GM21619 (cell line): ENCODE measurements around the gene RBM19.
"Not testable (repeated sequence)": the region's sequence is repeated elsewhere in the genome, so short reads cannot be mapped to it uniquely, and the experiment has no call there.

Source experiments
- ATAC-seq: cut with Tn5 transposase; IDR thresholded peaks from one replicate; pipeline ENCODE4 v1.9.1; 2021; ENCODE audit not compliant: unreplicated experiment

Gene RBM19, protein sequence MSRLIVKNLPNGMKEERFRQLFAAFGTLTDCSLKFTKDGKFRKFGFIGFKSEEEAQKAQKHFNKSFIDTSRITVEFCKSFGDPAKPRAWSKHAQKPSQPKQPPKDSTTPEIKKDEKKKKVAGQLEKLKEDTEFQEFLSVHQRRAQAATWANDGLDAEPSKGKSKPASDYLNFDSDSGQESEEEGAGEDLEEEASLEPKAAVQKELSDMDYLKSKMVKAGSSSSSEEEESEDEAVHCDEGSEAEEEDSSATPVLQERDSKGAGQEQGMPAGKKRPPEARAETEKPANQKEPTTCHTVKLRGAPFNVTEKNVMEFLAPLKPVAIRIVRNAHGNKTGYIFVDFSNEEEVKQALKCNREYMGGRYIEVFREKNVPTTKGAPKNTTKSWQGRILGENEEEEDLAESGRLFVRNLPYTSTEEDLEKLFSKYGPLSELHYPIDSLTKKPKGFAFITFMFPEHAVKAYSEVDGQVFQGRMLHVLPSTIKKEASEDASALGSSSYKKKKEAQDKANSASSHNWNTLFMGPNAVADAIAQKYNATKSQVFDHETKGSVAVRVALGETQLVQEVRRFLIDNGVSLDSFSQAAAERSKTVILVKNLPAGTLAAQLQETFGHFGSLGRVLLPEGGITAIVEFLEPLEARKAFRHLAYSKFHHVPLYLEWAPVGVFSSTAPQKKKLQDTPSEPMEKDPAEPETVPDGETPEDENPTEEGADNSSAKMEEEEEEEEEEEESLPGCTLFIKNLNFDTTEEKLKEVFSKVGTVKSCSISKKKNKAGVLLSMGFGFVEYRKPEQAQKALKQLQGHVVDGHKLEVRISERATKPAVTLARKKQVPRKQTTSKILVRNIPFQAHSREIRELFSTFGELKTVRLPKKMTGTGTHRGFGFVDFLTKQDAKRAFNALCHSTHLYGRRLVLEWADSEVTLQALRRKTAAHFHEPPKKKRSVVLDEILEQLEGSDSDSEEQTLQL

DNA sequence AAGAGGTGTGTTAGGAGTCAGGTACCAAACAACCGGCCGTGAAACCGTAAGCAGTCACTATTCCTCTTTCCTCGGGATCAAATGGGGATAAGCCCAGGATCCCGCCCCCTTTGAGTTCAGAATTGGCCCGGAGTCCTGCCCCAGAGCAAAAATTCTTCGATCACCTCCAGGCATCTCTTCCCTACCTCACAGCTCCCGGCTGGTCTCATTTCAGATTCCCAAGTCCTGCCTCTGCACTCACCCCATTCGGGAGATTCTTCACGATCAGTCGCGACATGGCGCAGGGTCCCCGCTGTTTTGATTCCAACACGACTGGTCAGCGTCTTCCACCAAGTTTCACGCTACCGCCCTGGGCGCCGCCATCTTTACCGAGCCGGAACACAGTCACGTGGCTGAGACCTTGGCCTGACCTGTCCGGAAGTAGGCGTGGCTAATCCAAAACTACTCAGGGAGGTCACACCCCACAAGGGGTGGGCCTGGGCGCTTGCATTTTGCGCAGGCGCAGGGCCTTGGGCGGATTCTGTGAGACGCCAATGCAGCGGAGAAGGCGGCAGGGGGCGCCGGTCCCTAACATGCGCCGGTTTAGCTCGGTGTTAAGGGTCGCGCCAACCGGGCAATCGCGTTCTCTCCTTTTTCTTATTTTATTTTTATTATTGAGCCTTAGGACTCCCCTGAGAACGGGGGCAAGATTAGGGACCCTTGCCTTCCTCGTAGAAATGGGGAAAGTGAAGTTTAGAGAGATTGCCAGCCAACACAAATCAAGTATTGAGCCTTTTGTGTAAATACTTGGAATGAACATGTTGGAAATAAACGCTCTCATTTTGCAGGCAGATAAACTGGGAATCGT is at the start of gene RBM19:
TSS of gene RBM19 (minus strand) at position 375 of the 847 bp plus-strand sequence. CDS start at position 277, 98 bp downstream.
- ATAC-seq: peak; percentile 91

DNA sequence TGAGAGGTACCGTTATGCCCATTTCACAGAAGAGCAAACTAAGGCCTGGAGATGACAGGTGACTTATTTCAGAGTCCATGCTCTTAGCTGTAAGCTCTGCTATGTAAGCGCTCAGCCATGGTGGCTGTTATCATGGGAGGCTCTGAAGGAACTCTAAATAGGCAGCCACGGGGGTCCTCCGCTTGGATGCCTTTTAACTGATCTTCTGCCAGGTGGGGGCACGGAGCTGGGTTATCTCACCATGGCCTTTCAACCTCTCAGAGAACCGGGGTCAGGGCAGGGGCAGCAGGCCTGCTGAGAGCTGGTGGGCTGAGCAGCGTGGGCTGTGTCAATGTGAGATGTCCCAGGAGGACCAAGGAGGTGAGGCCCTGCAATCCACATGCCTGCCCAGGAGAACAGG is 49.7 kb upstream of the RBM19 start:
- no peak for ATAC-seq

DNA sequence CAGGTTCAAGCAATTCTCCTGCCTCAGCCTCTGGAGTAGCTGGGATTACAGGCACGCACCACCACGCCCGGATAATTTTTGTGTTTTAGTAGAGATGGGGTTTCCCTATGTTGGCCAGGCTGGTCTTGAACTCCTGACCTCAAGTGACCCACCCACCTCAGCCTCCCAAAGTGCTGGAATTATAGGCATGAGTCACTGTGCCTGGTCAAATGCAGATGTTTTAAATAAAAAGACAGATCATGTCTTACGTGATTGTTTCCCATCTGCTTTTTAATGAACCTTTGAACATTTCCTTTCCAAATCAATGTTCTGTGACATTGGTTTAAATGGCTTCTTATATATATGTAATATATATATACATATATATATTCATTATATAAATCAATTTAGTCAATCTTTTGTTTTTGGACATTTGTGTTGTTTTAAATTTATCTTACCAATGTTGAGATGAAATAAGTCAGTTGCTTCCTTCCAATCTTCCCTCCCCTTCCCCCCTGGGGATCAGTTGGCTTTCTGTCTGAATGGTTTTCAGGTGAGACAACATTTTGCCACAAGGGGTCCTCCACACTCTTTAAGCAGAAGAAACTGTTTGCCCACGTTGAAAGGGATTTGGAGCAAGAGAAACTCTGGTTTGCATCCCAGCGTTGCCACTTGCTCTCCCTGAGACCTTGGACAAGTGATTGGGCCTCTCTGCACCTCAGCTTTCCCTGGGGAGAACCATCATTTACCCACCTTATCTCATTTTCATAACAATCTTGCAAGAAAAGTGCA is 47.6 kb upstream of the RBM19 start:
- ATAC-seq: no peak

DNA sequence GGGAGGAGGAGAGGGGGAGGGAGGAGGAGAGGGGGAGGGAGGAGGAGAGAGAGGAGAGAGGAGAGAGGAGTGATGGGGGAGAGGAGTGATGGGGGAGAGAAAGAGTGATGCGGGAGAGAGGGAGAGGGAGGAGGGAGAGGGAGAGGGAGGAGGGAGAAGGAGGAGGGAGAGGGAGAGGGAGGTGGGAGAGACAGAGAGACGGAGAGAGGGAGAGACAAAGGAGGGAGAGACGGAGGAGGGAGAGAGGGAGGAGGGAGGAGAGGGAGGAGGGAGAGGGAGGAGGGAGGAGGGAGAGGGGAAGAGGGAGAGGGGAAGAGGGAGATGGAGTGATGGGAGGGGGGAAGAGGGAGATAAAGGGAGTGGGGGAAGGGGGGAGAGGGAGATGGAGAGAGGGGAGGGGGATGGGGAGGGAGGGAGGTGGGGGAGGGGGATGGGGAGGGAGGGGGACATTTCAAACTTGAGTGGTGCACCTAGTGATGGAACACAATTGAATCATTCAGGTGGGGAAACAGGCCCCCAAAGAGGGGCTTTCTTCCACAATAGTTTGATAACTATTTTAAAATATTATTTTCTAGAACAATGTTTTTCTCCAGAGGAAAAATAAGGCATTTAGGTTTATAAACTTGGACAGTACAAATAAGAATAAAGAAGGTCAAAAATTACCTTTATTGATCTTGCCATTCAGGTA is 46.8 kb upstream of the RBM19 start:
- no peak for ATAC-seq

DNA sequence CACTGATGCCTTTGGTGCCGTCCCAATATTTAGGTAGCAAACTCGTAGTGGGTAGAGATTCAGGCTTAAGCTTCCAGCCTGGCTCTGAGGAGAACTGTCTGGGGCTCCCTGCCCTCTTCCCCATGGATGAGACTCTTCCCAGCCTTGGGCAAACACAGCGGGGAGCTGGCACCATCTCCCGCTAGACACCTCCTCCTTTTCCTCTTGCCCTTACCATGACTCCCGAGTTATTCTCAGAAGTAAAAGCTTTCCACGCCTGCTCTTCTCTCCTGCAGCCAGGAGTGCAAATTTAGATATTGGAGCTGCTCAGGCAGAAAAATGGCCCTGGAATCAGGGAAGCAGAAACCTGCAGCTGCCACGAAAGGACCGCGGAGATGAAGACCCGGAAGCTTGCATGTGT is 45.6 kb upstream of the RBM19 start:
- ATAC-seq: no peak

DNA sequence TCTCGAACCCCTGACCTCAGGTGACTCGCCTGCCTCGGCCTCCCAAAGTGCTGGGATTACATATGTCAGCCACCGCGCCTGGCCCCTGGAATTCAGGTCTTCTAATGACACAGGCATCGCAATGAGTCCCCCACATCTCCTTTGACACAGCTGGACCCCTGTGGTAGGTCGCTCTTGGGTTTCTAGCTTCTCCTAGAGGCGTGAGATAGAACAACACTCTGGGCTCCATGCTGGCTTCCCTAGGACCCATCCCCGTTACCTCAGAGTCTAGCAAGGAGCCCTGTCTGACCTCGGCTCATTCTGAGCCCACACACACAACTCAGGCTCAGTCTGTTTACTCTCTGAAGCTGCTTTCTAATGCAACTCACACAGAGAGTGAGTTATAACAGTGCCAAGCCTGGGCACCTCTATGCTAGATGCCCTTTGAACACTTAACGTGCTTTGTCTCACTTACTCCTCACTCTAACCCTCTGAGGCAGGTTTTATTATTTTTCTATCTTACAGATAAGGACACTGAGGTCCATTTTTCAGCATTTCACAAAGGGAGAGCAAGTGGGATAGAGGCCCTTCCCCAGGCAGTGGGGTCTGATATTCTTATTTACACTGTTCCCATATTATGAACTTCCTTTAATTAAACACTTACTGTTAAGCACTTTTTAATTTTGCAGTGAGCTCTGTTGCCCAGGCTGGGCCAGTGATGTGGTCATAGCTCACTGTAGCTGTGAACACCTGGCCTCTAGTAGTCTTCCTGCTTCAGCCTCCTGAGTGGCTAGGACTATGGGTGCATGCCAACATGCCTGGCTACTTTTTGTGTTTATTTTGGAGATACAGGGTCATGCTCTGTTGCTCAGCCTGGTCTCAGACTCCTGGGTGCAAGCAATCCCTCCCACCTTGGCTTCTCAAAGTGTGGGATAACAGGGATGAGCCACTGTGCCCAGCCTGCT is 40.6 kb upstream of the RBM19 start:
- ATAC-seq: no peak

DNA sequence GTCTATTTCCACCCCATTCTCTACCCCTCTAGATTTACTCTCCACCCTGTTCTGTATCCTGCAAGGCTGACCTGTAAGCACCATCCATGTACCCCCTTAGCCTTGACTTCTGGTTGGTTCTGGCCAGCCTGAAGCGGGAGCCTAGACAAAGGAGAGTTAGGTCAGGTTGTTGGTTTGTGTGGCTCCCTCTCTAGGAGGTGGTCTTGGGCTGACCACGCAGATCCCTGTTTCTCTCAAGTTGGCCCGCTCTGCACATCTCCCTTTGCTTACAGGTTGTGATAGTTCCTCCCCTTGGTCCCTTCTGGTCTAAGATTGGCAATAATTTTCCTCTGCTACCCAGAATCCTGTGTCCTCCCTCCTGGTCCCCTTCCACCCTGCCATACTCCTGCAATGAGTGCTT is 38.3 kb upstream of the RBM19 start:
- no peak for ATAC-seq

DNA sequence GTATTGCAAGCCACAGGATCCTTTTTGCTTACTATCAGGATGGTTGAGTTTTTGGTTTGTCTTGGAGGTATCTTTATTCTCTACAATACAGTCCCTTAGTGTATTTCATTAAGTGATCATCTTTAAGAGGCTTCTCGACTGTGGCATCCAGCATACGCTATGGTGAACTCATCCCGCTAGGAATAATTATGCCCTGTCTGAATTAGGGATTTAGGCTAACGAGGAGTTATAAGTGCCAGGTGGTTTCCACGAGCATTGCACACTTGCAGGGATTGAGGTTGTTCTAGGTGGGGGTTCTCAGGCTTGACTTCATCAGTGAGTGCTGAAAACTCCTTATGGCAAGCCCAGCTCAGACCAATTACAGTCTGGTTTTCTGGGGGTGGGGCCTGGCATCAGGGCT is 37.2 kb upstream of the RBM19 start:
- no peak for ATAC-seq

DNA sequence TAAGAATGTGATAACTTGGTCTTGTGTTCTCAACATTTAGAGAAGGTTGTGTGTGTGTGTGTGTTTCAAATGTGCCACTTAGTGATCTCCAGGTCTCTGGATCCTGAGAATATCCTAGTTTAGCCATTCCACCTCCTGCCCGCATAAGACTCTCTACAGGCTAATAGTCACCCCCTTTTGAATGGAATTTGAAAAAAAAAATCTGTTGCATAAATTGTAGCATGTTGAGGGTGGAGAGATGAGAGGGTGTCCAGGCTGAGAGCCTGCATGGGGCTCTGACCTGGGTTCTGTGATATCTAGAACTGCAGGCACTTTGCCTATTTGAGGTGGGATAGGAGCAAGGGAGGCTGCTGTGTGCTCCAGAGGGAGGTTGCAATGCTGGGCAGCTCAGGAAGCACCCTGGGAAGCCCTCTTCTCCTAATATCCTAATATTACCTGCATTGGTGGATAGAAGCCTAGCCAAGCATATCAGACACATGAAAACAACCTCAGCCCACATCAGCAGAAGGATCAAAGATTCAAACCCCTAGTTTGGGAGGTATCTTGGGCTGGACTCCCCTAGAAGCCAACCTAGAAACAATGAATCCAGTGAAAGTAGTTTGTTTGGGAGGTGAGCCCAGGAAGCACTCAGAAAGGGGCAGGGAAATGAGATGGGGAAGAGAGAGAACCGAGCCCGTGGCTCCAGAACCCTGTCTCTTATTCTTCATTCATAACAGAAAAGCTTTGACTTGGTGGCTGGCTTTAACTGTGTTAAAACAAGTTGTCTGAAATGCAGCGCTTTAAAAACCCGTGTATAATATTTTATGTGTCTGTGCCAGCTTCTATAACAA is 35.6 kb upstream of the RBM19 start:
- ATAC-seq: no peak

DNA sequence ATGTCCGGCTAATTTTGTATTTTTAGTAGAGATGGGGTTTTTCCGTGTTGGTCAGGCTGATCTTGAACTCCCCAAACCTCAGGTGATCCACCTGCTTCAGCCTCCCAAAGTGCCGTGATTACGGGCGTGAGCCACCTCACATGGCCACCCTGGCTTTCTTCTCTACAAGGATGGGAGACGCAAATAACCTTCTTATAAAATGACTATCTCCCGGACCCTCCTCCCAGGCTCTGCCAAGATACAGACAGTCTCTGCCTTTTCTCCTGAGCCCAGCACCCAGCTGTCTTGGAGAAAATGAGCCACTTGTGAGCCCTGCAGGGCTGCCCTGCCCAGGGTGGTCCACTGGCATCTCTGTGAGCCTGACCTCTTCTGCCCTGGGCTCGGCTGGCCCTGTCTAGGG is 34.7 kb upstream of the RBM19 start:
- ATAC-seq: no peak

DNA sequence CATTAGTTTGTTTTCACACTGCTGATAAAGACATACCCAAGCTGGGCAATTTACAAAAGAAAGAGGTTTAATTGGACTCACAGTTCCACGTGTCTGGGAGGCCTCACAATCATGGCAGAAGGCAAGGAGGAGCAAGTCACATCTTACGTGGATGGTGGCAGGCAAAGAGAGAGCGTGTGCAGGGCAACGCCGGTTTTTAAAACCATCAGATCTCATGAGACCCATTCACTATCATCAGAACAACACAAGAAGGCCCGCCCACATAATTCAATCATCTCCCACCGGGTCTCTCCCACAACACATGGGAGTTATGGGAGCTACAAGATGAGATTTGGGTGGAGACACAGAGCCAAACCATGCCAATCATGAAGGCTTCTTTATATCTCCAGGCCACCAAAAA is 34.1 kb upstream of the RBM19 start:
- ATAC-seq: not testable (repeated sequence)

DNA sequence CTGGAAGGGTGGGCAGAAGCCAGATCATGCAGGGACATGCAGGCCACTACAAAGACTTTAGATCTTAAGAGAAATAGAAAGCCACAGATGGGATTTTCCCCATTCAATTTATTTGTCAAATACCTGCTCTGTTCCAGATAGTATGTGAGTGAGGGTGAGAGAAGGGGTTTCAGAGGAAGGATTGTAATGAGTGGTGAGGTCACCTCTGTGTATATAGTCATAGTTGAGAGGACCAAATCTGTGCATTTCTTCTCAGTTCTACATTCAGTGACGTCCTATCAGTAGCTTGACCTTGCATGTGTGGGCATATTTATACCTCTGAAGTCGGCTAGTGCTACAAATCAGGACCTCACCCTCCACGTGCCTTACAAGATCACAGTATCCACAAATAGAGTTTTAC is 31.2 kb upstream of the RBM19 start:
- no peak for ATAC-seq

DNA sequence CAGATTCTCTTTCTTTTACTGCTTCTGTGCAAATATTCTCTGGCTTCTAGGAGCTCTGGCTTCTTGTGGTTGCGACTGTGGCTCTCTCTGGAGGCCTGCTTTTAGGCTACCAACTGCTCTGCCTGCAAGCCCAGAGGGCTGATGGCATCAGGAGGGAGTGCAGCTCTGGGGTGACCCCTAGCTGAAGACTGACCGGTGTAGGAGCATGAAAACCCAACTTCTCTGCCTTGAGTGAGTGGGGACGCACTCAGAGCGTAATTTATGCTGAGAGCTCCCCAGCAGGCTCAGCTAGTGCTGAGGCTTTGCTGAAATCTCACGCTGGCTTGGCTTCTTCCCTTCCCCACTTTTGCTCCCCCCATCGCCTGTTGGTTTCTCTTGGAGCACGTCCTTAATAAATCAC is 29.9 kb upstream of the RBM19 start:
- no peak for ATAC-seq

DNA sequence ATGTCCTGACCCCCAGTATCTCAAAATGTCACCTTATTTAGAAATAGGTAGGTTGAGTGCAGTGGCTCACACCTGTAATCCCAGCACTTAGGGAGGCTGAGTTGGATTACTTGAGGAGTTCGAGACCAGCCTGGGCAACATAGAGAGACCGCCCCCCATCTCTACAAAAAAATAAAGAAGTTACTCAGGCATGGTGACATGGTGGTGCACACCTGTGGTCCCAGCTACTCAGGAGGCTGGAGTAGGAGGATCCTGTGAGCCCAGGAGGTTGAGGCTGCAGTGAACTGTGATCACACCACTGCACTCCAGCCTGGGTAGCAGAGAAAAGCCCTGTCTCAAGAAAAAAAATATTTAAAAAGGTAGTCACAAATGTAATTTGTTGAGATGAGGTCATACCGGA is 27.9 kb upstream of the RBM19 start:
- ATAC-seq: no peak

DNA sequence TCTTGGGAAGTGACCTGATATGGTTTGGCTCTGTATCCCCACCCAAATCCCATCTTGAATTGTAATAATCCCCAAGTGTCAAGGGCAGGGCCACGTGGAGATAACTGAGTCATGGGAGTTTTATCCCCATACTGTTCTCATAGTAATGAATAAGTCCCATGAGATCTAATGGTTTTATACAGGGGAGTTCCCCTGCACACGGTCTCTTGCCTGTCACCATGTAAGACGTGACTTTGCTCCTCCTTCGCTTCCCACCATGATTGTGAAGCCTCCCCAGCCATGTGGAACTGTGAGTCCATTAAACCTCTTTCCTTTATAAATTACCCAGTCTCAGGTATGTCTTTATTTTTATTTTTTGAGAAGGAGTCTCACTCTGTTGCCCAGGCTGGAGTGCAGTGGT is 26.6 kb upstream of the RBM19 start:
- not testable (repeated sequence) for ATAC-seq

DNA sequence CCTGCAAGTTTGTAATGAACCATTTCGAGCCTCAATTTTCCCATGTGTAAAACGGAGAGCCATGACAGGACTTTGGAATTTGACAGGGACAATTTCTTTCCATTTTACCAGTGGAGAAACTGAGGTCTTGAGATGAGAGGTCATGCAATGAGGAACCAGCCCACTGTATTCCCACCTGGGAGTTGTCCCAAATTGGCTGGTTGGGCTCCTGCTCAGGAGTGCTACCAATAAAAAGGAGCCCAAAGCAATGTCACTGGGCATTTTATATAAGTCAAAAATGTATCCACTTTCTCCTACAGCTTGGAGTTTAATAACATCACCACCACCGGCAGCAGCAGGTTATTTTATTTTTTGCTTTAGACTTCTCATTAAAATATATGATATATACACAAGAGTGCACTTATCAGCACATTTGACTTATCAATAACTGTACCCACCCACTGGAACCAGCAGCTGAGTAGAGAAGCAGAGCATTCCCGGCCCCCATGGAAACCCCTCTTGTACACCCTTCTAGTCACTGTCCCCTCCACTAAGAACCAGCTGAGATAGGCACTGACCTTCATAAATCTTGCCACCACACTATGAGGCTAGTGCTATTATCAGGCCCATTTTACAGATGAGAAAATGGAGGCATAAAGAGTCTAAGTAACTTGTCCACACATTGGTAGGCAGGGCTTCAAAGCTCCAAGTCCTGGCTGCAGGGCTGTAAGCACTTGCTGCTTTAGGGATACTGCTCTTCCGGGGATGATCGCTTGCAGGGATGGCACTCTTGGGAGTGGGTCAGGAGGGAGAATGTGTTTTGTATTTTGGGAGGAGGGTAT is 25.3 kb upstream of the RBM19 start:
- ATAC-seq: no peak
